ENCODE data around the gene TSPAN8.
"Not testable (repeated sequence)": the region's sequence is repeated elsewhere in the genome, so short reads cannot be mapped to it uniquely, and the experiment has no call there.

The TSPAN8 gene

GRCh38 chr12:71125515-71125914, 32.3 kb downstream of the TSPAN8 start:
- no peak for DNase-seq

- peak; percentile 3 for DNase-seq
Observed at GRCh38 chr12:71124835-71125460, 32.9 kb downstream of the TSPAN8 start.

- not testable (repeated sequence) for DNase-seq
Observed at GRCh38 chr12:71113148-71113547, 44.7 kb downstream of the TSPAN8 start.

GRCh38 chr12:71109834-71110233, 48.0 kb downstream of the TSPAN8 start:
- no peak for DNase-seq

GRCh38 chr12:71108355-71108754, 49.4 kb downstream of the TSPAN8 start:
- no peak for DNase-seq

- no peak for DNase-seq
Observed at GRCh38 chr12:71107936-71108335, 49.9 kb downstream of the TSPAN8 start.

- DNase-seq = no peak
Observed at GRCh38 chr12:71105956-71106355, 51.8 kb downstream of the TSPAN8 start.

- DNase-seq = no peak
Observed at GRCh38 chr12:71092290-71092689, 65.5 kb downstream of the TSPAN8 start.

GRCh38 chr12:71090971-71091370, 66.8 kb downstream of the TSPAN8 start:
- DNase-seq = no peak

GRCh38 chr12:71085575-71085974, 72.2 kb downstream of the TSPAN8 start:
- DNase-seq = no peak

GRCh38 chr12:71075743-71076142, 82.1 kb downstream of the TSPAN8 start:
- no peak for DNase-seq

Data from NCI-H2029 treated with DMSO at 0.1 percent for 48 hours (cell line).